Measurements from ENCODE around the gene CYP27B1.

Gene CYP27B1

GRCh38 chr12:57760347-57760982, 6.4 kb downstream of the CYP27B1 start:
- H3K79me2 ChIP-seq (ENCODE audit: low read length) = peaks cover 9% of the 10 kb centered on the region; the same call in 1 of the 2 replicates
- DNase-seq = no peak
- no peaks in the 10 kb centered on the region for H3K9me3 ChIP-seq (replicated peaks; ENCODE audit: insufficient read depth, low read length)
- no peak for TF ChIP-seq EZH2 (optimal IDR thresholded peaks at IDR 0.05; ENCODE audit: low read depth, low read length)
- TF ChIP-seq, protein P1, sequence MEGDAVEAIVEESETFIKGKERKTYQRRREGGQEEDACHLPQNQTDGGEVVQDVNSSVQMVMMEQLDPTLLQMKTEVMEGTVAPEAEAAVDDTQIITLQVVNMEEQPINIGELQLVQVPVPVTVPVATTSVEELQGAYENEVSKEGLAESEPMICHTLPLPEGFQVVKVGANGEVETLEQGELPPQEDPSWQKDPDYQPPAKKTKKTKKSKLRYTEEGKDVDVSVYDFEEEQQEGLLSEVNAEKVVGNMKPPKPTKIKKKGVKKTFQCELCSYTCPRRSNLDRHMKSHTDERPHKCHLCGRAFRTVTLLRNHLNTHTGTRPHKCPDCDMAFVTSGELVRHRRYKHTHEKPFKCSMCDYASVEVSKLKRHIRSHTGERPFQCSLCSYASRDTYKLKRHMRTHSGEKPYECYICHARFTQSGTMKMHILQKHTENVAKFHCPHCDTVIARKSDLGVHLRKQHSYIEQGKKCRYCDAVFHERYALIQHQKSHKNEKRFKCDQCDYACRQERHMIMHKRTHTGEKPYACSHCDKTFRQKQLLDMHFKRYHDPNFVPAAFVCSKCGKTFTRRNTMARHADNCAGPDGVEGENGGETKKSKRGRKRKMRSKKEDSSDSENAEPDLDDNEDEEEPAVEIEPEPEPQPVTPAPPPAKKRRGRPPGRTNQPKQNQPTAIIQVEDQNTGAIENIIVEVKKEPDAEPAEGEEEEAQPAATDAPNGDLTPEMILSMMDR (IDR thresholded peaks at IDR 0.05; ENCODE audit: low read length) = no peak
- no peak for TF ChIP-seq EZH2phosphoT487 (IDR thresholded peaks at IDR 0.05; ENCODE audit: low read length)
- no peaks in the 10 kb centered on the region for H3K9me2 ChIP-seq (replicated peaks; ENCODE audit: insufficient read depth, low read length)
- peaks cover 17% of the 10 kb centered on the region for H3K27me3 ChIP-seq (replicated peaks; ENCODE audit: insufficient read depth, low read length)
- no peaks in the 10 kb centered on the region for H4K20me1 ChIP-seq (ENCODE audit: insufficient read depth, low read length)
- peaks cover 9% of the 10 kb centered on the region; the same call in 1 of the 2 replicates for H3K4me1 ChIP-seq (ENCODE audit: low read length)
- H3F3A ChIP-seq (ENCODE audit: insufficient read depth, low read length) = peaks cover 9% of the 10 kb centered on the region; the same call in 1 of the 2 replicates
- H2AFZ ChIP-seq (ENCODE audit: low read length) = no peak overlapping the region
- no peaks in the 10 kb centered on the region for H3K36me3 ChIP-seq (replicated peaks; ENCODE audit: insufficient read depth, low read length)
- no peak overlapping the region for H3K27ac ChIP-seq (ENCODE audit: low read length)
- H3K4me3 ChIP-seq (ENCODE audit: low read length) = no peak overlapping the region
- no peak overlapping the region for H3K4me2 ChIP-seq (ENCODE audit: low read depth, low read length)
- H3K9ac ChIP-seq (ENCODE audit: low read length) = no peak overlapping the region

DNA sequence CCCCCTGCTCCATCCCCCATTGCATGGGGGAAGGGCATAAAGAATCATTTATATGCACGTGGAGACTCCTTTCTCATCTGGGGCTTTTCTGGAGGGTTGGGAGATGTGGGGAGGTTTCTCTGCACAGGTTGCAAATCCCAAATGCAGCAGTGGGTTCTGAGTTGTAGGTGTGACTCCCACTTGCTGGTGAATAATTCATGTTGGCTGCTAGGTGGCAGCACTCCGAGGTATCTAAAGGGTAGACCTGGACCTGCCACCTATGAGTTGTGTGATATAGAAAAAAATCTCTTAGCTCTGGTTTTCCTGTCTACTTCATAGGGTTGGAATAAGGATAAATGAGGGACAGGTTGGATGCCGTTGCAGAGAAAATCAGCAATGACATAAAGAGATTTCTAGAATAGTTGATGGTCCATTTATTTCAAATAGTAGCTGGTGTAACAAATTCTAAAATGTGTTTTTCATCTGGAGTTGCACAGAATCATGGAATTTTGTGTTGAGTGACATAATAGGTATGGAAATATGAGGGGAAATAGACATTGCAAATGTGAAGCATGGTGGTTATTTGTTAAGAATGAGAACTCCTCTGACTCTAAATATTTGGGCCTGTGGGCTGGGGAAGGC, 7.4 kb downstream of the CYP27B1 start:
- H3K36me3 ChIP-seq (replicated peaks; ENCODE audit: insufficient read depth, low read length) = no peaks in the 10 kb centered on the region
- no peak overlapping the region for H3K4me2 ChIP-seq (ENCODE audit: low read depth, low read length)

GRCh38 chr12:57758552-57759359, 8.1 kb downstream of the CYP27B1 start:
- peaks cover 18% of the 10 kb centered on the region for H3F3A ChIP-seq (ENCODE audit: insufficient read depth, low read length)
- no peak for DNase-seq
- no peaks in the 10 kb centered on the region for H3K9me3 ChIP-seq (replicated peaks; ENCODE audit: insufficient read depth, low read length)
- H3K27me3 ChIP-seq (replicated peaks; ENCODE audit: insufficient read depth, low read length) = no peaks in the 10 kb centered on the region
- no peaks in the 10 kb centered on the region for H3K9me2 ChIP-seq (replicated peaks; ENCODE audit: insufficient read depth, low read length)
- peaks cover 9% of the 10 kb centered on the region; the same call in 1 of the 2 replicates for H3K79me2 ChIP-seq (ENCODE audit: low read length)
- peaks cover 12% of the 10 kb centered on the region for H3K4me1 ChIP-seq (ENCODE audit: low read length)
- TF ChIP-seq EZH2 (optimal IDR thresholded peaks at IDR 0.05; ENCODE audit: low read depth, low read length) = no peak
- TF ChIP-seq, protein P1 (IDR thresholded peaks at IDR 0.05; ENCODE audit: low read length) = no peak
- no peak for TF ChIP-seq EZH2phosphoT487 (IDR thresholded peaks at IDR 0.05; ENCODE audit: low read length)
- no peak overlapping the region for H3K9ac ChIP-seq (ENCODE audit: low read length)
- no peaks in the 10 kb centered on the region for H3K36me3 ChIP-seq (replicated peaks; ENCODE audit: insufficient read depth, low read length)
- no peak overlapping the region for H3K27ac ChIP-seq (ENCODE audit: low read length)
- H3K4me2 ChIP-seq (ENCODE audit: low read depth, low read length) = no peak overlapping the region
- H2AFZ ChIP-seq (ENCODE audit: low read length) = no peak overlapping the region
- no peak overlapping the region for H3K4me3 ChIP-seq (ENCODE audit: low read length)
- H4K20me1 ChIP-seq (ENCODE audit: insufficient read depth, low read length) = no peaks in the 10 kb centered on the region

More for the DNA sequence above, 7.4 kb downstream of the CYP27B1 start:
- H3K27me3 ChIP-seq (replicated peaks; ENCODE audit: insufficient read depth, low read length) = peaks cover 7% of the 10 kb centered on the region
- no peak overlapping the region for H3K27ac ChIP-seq (ENCODE audit: low read length)
- H3K79me2 ChIP-seq (ENCODE audit: low read length) = peaks cover 9% of the 10 kb centered on the region; the same call in 1 of the 2 replicates
- peaks cover 6% of the 10 kb centered on the region for H3K4me1 ChIP-seq (ENCODE audit: low read length)
- no peak for TF ChIP-seq EZH2phosphoT487 (IDR thresholded peaks at IDR 0.05; ENCODE audit: low read length)
- no peak for TF ChIP-seq EZH2 (optimal IDR thresholded peaks at IDR 0.05; ENCODE audit: low read depth, low read length)
- TF ChIP-seq, protein P1 (IDR thresholded peaks at IDR 0.05; ENCODE audit: low read length) = peak; percentile 60
- no peak overlapping the region for H2AFZ ChIP-seq (ENCODE audit: low read length)
- DNase-seq = peak; percentile 55
- H3K9ac ChIP-seq (ENCODE audit: low read length) = no peak overlapping the region
- H3K9me2 ChIP-seq (replicated peaks; ENCODE audit: insufficient read depth, low read length) = no peaks in the 10 kb centered on the region
- peaks cover 11% of the 10 kb centered on the region for H3F3A ChIP-seq (ENCODE audit: insufficient read depth, low read length)
- H4K20me1 ChIP-seq (ENCODE audit: insufficient read depth, low read length) = no peaks in the 10 kb centered on the region
- no peak overlapping the region for H3K4me3 ChIP-seq (ENCODE audit: low read length)
- H3K9me3 ChIP-seq (replicated peaks; ENCODE audit: insufficient read depth, low read length) = no peaks in the 10 kb centered on the region
